Retinal pigment epithelial cell (primary cell): ENCODE data around the gene GRAP2.

Experiments used
- DNase-seq: peaks from one replicate; pipeline ENCODE4 v3.0.0-alpha.2; 2010; ENCODE audit warnings: low read depth
- H3K4me3 ChIP-seq: 2 replicates; pipeline ENCODE4 v1.5.1; 2011; ENCODE audit warnings: mild to moderate bottlenecking, low read length, control low read depth, moderate library complexity
- TF ChIP-seq, protein P1 (sequence below): conservative IDR thresholded peaks from 2 replicates; pipeline ENCODE4 v1.5.1; 2011; ENCODE audit warnings: low read depth, low read length, control low read depth, inconsistent platforms

The GRAP2 gene

DNA sequence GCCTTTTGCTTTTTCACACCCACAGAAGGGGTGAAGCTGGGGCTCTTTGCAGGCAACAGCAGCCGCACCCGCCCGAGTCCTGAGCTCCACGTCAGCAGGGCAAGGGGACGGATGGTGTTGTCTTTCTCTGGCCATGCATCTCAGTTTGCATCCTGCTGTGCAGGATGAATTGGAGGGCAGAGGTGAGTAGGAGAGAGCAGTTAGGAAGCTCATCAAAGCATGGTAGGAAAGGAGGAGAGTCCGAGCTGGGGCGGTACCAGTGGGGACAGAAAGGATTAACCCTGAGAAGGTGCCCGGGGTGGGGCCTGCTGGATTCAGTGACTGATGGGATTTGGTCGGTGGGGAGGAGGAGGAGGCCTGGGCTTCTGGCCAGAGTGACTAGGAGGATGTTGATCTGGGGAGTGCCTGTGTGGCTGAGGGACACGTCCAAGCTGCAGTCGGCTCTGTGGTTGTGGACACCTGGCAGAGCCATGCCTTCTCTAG is 108.4 kb downstream of the GRAP2 start:
- H3K4me3 ChIP-seq: no peak overlapping the region
- DNase-seq: no peak
- TF ChIP-seq, protein P1, sequence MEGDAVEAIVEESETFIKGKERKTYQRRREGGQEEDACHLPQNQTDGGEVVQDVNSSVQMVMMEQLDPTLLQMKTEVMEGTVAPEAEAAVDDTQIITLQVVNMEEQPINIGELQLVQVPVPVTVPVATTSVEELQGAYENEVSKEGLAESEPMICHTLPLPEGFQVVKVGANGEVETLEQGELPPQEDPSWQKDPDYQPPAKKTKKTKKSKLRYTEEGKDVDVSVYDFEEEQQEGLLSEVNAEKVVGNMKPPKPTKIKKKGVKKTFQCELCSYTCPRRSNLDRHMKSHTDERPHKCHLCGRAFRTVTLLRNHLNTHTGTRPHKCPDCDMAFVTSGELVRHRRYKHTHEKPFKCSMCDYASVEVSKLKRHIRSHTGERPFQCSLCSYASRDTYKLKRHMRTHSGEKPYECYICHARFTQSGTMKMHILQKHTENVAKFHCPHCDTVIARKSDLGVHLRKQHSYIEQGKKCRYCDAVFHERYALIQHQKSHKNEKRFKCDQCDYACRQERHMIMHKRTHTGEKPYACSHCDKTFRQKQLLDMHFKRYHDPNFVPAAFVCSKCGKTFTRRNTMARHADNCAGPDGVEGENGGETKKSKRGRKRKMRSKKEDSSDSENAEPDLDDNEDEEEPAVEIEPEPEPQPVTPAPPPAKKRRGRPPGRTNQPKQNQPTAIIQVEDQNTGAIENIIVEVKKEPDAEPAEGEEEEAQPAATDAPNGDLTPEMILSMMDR: no peak

DNA sequence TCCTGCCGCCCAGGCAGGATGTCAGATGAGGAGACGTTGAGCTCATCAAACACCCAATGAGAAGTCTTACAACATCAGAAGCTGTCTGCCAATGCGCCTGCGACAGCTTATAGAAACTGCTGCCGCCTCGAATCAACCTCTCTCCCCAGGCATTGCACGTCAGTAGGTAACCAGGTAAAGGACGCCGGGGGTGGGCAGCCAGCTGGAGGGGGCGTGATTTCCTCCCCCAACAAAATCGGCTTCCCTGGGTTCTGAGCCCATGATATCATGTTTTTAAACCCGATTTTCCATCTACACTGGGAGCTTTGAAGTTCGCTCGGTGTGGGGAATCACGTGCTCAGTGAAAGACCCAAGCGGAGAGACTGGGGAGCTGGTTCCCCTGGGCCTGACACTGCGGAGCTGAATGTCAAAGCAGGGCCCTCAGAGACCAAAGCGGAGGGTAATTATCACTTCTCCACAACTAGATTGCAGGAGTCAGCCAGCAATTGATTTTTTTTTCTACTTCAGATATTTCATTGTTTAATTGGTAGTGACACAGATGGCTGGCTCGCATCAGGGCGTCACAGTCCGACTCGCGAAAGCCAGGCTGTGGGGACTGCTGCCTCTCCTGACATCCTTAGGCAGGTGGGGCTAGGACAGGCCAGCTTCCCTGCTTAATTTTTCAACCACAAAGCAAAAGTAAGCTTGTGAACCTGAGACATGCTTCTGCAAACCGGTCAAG is 109.2 kb downstream of the GRAP2 start:
- TF ChIP-seq, protein P1: no peak
- no peak overlapping the region for H3K4me3 ChIP-seq
- DNase-seq: no peak

DNA sequence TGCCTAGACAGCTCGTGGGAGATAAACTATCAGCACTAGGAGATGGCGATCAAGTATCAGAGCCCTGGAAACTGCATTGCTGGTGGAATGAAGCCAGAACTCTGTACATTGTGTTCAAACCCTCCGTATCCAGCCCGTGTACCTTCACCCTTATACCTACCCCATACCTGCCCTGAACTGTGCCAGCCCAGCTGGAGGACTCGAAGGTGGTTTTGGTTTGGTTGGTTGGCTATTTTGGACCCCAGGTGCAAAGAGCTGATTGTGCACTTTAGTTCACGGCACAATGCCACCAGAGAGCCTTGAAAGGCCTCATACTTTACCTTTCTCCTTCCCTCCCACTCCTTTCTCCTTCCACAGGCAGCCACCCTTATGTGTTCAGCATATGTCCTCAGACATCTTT is 109.9 kb downstream of the GRAP2 start:
- H3K4me3 ChIP-seq: no peak overlapping the region
- TF ChIP-seq, protein P1: no peak
- no peak for DNase-seq

DNA sequence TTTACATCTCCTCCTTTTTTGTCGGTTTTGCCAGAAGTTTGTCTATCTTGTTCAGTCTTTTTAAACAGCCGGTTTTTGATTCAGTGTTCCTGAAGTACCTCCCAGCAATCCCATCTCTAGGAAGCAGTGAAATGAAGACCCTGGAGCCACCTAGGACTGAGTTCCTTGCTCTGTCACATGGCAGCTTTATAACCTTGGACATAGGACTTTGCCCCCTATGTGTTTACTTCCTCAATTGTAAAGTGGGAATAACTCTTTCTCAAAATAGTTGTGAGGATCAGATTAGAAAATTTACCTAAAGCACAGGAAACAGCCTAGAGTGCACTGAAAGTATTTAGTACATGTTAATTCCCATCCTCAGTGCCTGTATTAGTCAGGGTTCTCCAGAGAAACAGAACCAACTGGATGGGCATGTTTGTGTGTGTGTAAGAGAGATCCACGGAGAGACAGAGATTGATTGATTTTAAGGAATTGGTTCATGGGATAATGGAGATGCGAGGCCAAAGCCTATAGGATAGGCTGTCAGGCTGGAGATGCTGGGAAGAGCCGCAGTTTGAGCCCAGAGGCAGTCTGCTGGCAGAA is 113.9 kb downstream of the GRAP2 start:
- no peak for DNase-seq

DNA sequence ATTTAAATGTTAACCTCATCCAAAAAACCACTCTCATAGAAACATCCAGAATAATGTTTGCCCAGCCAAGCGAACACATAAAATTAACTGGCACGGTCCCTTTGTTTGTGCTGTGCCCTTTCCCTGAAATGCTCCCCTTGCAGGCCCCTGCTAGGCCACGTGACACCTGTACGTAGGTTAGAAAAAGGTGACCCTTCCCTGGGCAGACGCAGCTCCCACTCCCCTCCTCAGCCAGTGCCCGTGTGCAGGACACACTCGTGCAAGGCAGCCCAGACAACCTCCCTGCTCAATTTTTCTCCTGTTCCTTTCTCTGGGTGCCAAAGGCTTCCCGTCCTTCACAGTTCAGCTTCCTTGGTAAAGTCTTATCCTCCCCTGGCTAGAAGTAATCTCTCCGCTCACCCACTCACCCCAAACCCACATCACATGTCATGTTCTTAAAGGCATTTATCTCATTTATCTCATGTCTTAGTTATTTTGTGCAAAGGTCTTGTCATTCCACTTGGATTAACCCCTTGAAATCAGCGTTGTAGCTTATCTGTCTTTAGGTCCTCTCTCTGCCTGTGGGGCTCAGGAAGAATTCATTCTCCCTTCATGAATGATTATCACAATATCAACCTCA is 114.6 kb downstream of the GRAP2 start:
- H3K4me3 ChIP-seq: no peak overlapping the region
- no peak for DNase-seq
- TF ChIP-seq, protein P1: no peak

More for the DNA sequence above, 113.9 kb downstream of the GRAP2 start:
- H3K4me3 ChIP-seq: no peak overlapping the region
- TF ChIP-seq, protein P1: no peak

DNA sequence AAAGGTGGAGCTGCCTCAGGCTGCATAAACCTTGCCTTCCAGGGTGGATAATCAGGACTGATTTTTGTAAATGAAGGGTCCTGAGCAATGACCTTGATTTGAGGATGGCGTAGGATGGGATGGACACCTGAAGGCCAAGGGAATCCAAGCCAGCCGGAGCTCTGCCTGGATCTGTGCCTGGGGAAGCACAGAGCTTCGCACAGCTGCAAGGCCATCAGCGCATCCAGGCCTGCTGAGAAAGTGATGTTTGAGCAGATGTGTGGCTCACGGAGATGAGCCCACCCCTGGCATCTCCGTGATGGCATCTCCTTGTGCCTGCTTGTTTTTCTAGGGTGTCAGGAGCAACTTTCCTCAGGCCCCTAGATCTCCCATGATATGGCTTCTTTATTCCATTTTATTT is 117.2 kb downstream of the GRAP2 start:
- no peak for DNase-seq
- H3K4me3 ChIP-seq: no peak overlapping the region
- TF ChIP-seq, protein P1: no peak

DNA sequence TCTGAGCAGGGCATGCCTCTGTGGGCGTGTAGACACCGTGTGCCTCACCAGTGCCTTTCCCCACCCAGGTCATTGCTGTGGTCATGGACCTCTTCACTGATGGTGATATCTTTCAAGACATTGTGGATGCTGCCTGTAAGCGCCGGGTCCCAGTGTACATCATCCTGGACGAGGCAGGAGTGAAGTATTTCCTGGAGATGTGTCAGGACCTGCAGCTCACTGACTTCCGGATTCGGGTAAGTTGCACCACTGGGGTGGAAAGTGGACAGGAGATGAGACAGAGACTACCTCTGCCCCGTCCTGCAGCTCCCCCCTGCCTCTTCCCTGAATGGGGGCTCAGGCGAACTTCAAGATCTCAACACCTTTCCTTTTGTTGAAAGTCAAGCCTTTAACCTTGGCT is 118.2 kb downstream of the GRAP2 start:
- no peak for DNase-seq

More for the DNA sequence above, 118.2 kb downstream of the GRAP2 start:
- TF ChIP-seq, protein P1: no peak
- H3K4me3 ChIP-seq: no peak overlapping the region
